ENCODE data around the gene ZNF622.

ZNF622 gene

GRCh38 chr5:16465544-16466432 is at the start of gene ZNF622:
Gene ZNF622 (minus strand): TSS chr5:16465800. CDS start chr5:16465665, 135 bp downstream.
- TF ChIP-seq CTCF (IDR thresholded peaks at IDR 0.05; ENCODE audit: low read depth, low read length), result no peak
- peak within 1 kb of the TSS; percentile 83 to 95 for H3K4me3 ChIP-seq (replicated peaks in 1 of 2; ENCODE audit: low read depth in 2 of 2, low read length in 2 of 2)

GRCh38 chr5:16510098-16510497 is 44.5 kb upstream of the ZNF622 start:
- TF ChIP-seq CTCF (IDR thresholded peaks at IDR 0.05; ENCODE audit: low read depth, low read length), result no peak
- H3K4me3 ChIP-seq (replicated peaks in 1 of 2; ENCODE audit: low read depth in 2 of 2, low read length in 2 of 2), result no peak overlapping the region
- no peak for DNase-seq (ENCODE audit: low read depth in 2 of 2)

More at GRCh38 chr5:16465544-16466432, at the start of gene ZNF622:
- DNase-seq (ENCODE audit: low read depth in 2 of 2), result peak; percentile 89 to 91

GRCh38 chr5:16508730-16509531 is 43.3 kb upstream of the ZNF622 start:
- peak in 1 of 2 donors; percentile 59 for DNase-seq (ENCODE audit: low read depth in 2 of 2)
- peak overlapping the region in 1 of 2 donors; percentile 18 for H3K4me3 ChIP-seq (replicated peaks in 1 of 2; ENCODE audit: low read depth in 2 of 2, low read length in 2 of 2)
- no peak for TF ChIP-seq CTCF (IDR thresholded peaks at IDR 0.05; ENCODE audit: low read depth, low read length)

GRCh38 chr5:16507716-16508115 is 42.1 kb upstream of the ZNF622 start:
- no peak overlapping the region for H3K4me3 ChIP-seq (replicated peaks in 1 of 2; ENCODE audit: low read depth in 2 of 2, low read length in 2 of 2)
- no peak for TF ChIP-seq CTCF (IDR thresholded peaks at IDR 0.05; ENCODE audit: low read depth, low read length)
- peak in 1 of 2 donors; percentile 27 for DNase-seq (ENCODE audit: low read depth in 2 of 2)

GRCh38 chr5:16505904-16506303 is 40.3 kb upstream of the ZNF622 start:
- no peak for DNase-seq (ENCODE audit: low read depth in 2 of 2)
- H3K4me3 ChIP-seq (replicated peaks in 1 of 2; ENCODE audit: low read depth in 2 of 2, low read length in 2 of 2), result no peak overlapping the region

More at GRCh38 chr5:16505904-16506303, 40.3 kb upstream of the ZNF622 start:
- TF ChIP-seq CTCF (IDR thresholded peaks at IDR 0.05; ENCODE audit: low read depth, low read length), result no peak
